ENCODE data around the gene SORCS2. TPM values are rescaled to one million over a fixed set of nuclear protein-coding genes. Genes with fewer than 3 reads are reported as not detected.

Gene SORCS2
- total RNA-seq, 1 donor from 2014 or later, result 1.2 TPM

- ATAC-seq (ENCODE audit: poor library complexity), result no peak
- DNase-seq, result no peak
- intact Hi-C loops (cut with DNase I), result no loop called here
Measured at GRCh38 chr4:7610841-7611240, 418.5 kb downstream of the SORCS2 start.

GRCh38 chr4:7612311-7612897, 420.1 kb downstream of the SORCS2 start:
- DNase-seq (no peak), ATAC-seq (ENCODE audit: poor library complexity) (no peak)
- intact Hi-C loops (cut with DNase I), result no loop called here

DNA sequence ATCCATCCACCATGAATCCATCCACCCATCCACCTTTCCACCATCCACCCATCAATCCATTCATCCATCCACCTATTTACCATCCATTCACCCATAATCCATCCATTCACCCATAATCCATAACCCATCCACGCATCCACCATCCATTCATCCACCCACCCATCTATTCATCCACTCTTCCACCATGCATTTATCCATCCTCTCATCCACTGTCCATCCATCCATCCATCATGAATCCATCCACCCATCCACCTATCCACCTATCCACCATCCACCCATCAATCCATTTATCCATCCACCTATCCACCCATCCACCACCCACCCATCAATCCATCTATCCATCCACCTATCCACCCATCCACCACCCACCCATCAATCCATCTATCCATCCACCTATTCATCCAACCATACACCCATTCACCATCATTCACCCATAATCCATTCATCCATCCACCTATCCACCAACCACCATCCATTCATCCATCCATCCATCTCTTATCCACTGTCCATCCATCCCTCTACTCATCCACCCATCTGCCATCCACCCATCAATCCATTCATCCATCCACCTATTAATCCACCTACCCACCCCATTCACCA, 422.1 kb downstream of the SORCS2 start:
- no peak for ATAC-seq (ENCODE audit: poor library complexity)
- intact Hi-C loops (cut with DNase I), result no loop called here
- no peak for DNase-seq

DNA sequence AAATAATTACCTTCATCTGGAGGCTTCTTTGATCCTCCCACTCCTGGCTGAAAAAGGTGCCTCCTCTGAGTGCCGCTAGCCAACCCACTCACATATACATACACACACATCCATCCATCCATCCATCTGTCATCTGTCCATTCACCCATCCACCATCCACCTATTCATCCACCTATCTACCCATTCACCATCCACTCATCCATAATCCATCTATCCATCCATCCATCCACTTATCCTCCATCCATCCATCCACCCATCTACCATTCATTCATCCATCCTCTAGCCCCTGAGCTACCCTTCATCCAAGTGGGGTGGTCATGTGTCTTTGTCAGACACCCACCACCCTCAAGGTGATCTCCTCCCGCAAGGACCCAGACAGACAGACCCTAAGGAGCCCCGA, 423.9 kb downstream of the SORCS2 start:
- no peak for ATAC-seq (ENCODE audit: poor library complexity)
- intact Hi-C loops (cut with DNase I), result no loop called here
- no peak for DNase-seq

DNA sequence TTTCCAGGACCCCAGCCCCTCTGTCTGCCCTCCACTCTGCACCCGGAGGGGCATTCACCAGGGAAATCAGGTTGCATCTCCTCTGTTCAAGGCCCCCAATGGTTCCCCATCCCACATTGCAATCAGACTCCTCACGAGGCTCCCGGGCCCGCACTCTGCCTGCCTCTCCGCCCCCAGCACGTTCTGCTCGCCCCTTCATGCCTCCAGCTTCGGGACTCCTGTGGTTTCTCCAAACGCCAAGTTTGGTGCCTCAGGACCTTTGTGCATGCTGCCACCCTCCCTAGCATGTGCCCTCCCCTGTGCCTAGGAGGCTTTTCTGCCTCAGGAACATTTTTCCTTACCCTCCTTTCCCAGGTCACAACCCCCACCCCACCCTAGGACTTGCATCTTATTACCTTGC, 426.0 kb downstream of the SORCS2 start:
- DNase-seq (no peak), ATAC-seq (ENCODE audit: poor library complexity) (no peak)
- intact Hi-C loops (cut with DNase I), result no loop called here

DNA sequence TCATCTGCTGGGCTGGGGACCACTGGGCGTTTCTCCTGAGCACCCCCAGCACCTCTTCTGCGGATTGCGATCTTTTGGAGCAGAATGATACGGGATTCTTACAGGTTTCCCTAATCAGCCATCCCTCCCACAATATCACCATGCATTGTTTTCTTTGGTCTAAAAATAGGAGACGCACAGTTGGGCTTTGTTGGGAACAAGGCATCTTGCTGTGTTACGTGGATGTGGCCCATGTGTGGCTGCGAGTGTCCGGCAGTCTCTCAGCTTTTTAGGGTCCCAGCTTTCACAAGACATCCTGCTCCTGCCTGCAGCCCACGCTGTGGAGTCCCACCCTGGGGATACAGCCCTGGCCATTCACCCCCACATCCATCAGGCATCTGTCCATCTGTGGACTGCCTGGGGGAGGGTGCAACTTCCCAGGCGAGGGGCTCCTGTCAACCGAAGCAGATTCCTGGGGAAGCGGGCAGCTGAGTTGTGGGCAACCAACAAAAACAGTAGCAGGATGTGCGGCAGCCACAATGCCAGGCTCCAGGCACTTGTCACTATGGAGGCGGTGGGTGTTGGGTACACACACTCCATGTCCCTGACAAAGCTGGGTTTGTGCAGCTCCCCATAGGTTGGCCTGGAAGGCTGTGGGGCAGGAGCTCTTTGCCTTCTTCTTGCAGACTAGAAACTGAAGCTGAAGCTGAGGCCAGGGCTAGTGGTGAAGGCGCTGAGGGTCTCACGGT, 427.9 kb downstream of the SORCS2 start:
- no peak for DNase-seq
- no peak for ATAC-seq (ENCODE audit: poor library complexity)
- intact Hi-C loops (cut with DNase I), result no loop called here

DNA sequence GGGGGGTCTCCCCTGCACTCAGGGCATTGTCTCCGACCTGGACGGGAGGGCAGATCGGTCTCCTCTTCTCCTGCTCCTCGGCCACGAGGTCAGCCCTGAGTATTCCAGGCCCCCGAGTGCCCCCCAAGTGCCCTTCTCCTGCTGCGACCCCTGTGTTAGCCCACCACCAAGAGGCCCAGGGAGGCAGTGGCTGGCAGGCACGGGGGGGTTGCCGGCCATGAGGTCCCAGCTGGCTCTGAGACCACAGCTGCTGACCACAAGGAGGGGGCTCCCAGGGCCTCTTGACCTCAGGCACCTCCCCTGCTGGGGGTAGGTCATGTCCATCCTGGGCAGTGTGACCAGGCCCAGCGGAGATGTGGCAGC, 428.5 kb downstream of the SORCS2 start:
- ATAC-seq (ENCODE audit: poor library complexity), result no peak
- no peak for DNase-seq
- intact Hi-C loops (cut with DNase I), result no loop called here

DNA sequence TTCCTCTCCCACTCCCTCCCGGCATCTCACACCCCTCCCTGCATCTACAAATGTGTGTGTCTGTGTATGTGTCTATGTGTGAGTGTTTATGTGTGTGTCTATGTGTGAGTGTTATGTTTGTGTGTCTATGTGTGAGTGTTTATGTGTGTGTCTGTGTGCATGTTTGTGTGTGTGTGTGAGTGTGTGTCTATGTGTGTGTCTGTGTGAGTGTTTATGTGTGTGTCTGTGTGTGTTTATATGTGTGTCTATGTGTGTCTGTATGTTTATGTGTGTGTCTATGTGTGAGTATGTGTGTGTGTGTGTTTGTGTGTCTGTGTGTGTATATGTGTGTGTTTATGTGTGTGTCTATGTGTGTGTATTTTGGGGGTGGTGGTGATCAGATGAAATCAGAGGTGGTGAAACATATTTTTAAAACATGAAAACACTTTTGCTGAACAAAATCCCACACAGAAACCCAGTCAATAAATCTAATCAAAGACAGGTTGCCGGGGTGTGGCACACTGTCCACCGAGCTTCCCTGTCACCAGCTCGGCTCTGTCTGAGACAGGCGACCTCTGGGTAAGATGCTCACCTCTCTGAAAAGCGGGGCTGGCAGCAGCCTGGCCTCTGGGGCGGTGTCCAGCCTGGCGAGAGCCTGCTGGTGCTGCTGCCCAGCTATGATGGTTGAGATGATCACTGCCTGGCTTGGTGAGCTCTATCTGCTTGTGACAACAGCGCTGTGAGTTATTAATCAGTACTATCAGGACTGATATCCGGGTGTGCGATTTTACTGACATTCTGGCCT, 429.1 kb downstream of the SORCS2 start:
- no peak for DNase-seq
- ATAC-seq (ENCODE audit: poor library complexity), result no peak
- intact Hi-C loops (cut with DNase I), result no loop called here

DNA sequence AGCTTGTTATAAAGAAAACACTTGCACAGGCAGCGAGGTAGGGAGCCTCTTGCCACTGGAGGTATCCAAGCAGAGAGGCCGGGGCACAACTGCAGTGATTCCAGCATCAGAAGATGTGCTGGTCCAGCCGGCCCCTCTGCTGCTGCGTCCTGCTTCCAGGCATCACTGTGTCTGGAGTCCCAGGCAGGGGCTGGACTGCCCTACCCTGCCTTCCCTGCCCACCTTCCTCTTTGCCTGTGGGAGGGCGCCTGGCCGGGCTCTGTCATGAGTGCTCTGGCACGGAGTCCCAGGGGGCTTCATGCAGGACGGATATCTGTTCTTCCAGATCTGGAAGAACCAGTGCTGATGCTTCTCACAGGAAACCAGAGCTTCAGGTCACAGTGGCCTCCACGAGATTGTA, 430.0 kb downstream of the SORCS2 start:
- no peak for ATAC-seq (ENCODE audit: poor library complexity)
- intact Hi-C loops (cut with DNase I), result no loop called here
- no peak for DNase-seq

- intact Hi-C loops (cut with DNase I), result no loop called here
- ATAC-seq (ENCODE audit: poor library complexity), result no peak
- DNase-seq, result no peak
Measured at GRCh38 chr4:7623468-7623867, 431.1 kb downstream of the SORCS2 start.

DNA sequence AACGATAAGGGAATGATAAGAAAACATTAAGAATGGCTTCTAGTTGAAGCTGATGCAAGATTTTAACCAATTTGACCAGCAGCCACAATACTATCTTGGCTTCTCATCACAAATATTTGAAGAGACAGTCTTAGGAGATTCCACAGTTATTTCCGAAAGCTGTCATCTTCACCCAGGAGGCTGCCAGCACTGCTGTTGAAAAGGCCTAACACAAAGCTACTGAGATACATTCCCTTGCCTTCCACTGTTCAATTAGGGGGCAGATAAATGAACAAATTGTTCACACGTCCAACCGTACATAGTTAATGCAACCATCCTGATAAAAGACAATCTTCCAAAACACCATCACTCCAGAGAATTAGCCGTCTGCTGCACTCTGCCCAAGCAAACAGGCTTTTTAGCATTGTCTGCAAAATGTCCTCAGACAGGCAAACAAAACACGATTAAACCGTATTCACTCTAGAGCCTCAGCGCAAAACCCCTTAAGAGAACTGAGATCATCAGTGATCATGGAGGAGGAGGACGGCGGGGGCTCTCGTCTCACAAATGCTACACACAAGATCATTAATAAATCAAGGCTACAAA, 432.1 kb downstream of the SORCS2 start:
- intact Hi-C loops (cut with DNase I), result no loop called here
- no peak for DNase-seq
- ATAC-seq (ENCODE audit: poor library complexity), result no peak

- no peak for DNase-seq
- intact Hi-C loops (cut with DNase I), result no loop called here
- peak; percentile 65 for ATAC-seq (ENCODE audit: poor library complexity)
Measured at GRCh38 chr4:7625071-7625470, 432.7 kb downstream of the SORCS2 start.

GRCh38 chr4:7626531-7626930, 434.2 kb downstream of the SORCS2 start:
- DNase-seq, result no peak
- no peak for ATAC-seq (ENCODE audit: poor library complexity)
- intact Hi-C loops (cut with DNase I), result no loop called here

GRCh38 chr4:7627251-7628250, 435.2 kb downstream of the SORCS2 start:
- DNase-seq (no peak), ATAC-seq (ENCODE audit: poor library complexity) (no peak)
- intact Hi-C loops (cut with DNase I), result no loop called here

DNA sequence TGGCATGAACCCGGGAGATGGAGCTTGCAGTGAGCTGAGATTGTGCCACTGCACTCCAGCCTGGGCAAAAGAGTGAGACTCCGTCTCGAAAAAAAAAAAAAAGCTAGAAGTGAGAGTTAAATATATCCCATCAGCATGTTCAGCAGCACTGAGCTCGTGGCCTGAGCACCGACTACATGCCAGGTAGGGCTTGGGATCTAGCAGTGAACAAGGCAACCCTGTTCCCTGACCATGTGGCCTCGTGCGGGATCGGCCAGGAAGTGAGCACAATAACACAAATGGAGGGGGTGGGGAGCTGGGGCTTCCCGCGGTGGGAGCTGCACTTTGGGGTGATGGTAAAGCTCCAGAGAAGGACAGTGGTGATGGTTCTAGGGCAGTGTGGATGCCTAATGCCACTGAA, 436.1 kb downstream of the SORCS2 start:
- ATAC-seq (ENCODE audit: poor library complexity), result peak; percentile 15
- intact Hi-C loops (cut with DNase I), result no loop called here
- DNase-seq, result no peak

DNA sequence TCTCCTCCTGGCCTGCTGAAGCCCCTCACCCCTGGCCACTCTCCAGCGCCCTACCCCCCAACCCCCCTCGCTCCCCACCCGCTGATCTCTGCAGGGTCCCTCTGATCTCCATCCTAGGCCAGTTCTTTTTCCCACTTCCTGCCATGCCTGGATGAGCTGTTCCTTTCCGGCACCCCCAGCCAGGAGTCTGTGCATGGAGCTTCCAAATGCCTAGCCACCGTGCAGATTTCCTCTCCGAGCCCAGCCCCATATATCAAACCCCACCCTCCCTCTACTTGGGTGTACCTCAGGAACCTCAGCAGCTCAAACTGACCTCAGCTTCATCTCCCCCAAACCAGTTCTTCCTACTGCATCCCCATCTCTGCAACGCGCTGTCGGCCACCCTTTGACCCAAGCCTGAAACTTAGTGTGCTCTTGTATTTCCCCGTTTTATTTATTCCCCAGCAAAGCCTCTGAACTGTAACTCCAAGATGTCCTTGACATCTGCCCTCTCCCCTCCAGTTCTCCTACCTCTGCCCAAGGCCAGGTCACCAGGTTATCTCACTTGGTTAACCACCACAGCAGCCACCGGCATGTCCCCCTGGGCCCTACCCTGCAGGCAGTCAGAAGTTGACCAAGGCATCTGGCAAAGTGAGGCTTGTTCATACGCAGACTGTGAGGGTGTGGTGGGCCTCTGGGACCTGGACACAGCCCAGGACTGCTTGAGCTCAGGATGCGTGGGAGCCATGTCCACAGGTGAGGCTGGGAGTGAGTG, 437.3 kb downstream of the SORCS2 start:
- intact Hi-C loops (cut with DNase I), result loop anchor here (5.0 kb wide), 1 partner anchor 112 kb away; no protein-coding TSS in a partner anchor
- no peak for ATAC-seq (ENCODE audit: poor library complexity)
- no peak for DNase-seq

DNA sequence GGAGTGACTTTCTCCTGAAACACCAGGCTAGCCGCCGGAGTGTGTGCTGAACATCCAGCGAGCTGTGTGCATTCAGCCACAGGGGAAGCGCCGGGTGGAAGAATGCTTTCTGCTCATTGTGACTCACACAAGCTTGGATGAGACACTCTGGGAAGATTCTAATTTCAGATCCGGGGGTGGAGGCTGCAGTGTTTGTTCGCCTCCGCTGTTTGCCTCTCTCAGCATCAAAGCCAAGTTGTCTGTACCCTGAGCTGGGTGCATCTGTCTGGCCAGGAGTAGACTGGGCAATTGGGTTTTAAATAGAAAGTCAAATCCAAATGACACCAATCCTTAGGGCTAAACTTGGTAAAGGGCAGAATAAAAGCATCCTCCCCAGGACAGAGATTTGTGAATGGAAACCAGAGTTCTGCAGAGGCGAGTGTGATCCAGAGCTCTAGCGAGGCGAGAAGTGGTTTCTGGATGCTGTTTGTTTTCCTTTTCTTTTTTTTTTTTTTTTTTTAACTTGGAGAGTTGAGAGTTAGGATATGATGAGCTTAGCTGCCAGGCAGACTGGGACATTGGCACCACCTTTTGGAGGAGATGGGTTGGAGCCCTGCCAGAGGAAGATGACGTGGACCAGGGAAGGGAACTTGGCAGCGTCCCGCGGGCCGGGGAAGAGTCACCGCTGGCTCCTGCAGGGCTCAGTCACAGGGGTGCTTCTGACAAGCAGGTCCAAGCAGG, 438.4 kb downstream of the SORCS2 start:
- intact Hi-C loops (cut with DNase I), result loop anchor here (5.0 kb wide), 1 partner anchor 113 kb away; no protein-coding TSS in a partner anchor
- peak; percentile 86 for ATAC-seq (ENCODE audit: poor library complexity)
- peak; percentile 86 for DNase-seq

All from Right ventricle myocardium superior (tissue), 1 donor.